Measurements from ENCODE around the gene KDM7A.

DNA sequence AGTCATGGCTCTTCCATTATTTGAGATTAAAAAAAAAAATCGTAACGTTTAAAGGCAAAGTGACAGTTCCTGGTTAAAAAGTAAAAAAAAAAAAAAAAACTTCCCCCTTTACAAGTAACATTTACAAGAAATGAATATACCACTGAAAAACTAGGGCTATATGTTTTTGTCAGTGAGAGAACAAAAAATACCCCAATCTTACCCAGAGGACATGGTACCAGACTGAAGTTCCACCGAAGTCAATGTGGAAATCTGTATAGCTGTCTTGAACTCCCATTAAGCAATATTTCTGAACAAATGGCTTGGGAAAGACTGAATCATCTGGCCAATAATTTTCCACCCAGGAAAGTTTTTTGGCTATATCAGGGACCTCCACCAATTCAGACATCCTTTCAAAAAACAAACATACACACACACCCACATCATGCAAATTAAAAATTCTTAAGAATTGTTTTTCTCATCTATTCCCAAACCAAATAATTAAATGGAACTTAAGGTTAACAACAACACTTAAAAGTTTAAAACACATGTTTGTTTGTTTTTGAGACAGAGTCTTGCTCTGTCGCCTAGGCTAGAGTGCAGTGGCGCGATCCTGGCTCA, 50.2 kb downstream of the KDM7A start:
- TF ChIP-seq CTCF (IDR thresholded peaks at IDR 0.05): no peak
- no peak for TF ChIP-seq ZSCAN20 (CRISPR knock-in tag; IDR thresholded peaks at IDR 0.05)
- no peak for TF ChIP-seq MAFK (IDR thresholded peaks at IDR 0.05; ENCODE audit: partially characterized antibody)
- no peak for TF ChIP-seq POLR2A (IDR thresholded peaks at IDR 0.05; ENCODE audit: low read length)
- TF ChIP-seq NPAS2 (CRISPR knock-in tag; IDR thresholded peaks at IDR 0.05; ENCODE audit: borderline replicate concordance): no peak
- TF ChIP-seq, protein P1, sequence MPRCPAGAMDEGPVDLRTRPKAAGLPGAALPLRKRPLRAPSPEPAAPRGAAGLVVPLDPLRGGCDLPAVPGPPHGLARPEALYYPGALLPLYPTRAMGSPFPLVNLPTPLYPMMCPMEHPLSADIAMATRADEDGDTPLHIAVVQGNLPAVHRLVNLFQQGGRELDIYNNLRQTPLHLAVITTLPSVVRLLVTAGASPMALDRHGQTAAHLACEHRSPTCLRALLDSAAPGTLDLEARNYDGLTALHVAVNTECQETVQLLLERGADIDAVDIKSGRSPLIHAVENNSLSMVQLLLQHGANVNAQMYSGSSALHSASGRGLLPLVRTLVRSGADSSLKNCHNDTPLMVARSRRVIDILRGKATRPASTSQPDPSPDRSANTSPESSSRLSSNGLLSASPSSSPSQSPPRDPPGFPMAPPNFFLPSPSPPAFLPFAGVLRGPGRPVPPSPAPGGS (IDR thresholded peaks at IDR 0.05): no peak
- no peak for TF ChIP-seq GATA3 (IDR thresholded peaks at IDR 0.05; ENCODE audit: borderline replicate concordance)
- no peak for TF ChIP-seq REST (IDR thresholded peaks at IDR 0.05)
- TF ChIP-seq CBX2 (IDR thresholded peaks at IDR 0.05; ENCODE audit: borderline replicate concordance, low read depth): no peak
- TF ChIP-seq EHMT2 (IDR thresholded peaks at IDR 0.05; ENCODE audit: low read depth): no peak

All from A549 (cell line).